ENCODE results near the gene TK2. TPM values are rescaled to one million over a fixed set of nuclear protein-coding genes. Genes with fewer than 3 reads are reported as not detected.

TK2 gene
- total RNA-seq, 2 experiments from 2014 or later = 3.6 to 5.1 TPM

GRCh38 chr16:66471264-66471663, 78.7 kb downstream of the TK2 start:
- Histone ChIP-seq H3K9me3 (ENCODE audit: control insufficient read depth in 1 of 2, insufficient read depth in 1 of 2, low read length in 2 of 2) (peaks cover 0 to 5% of the 10 kb centered on the region in 2 experiments), H3K36me3 (ENCODE audit: insufficient read depth, low read length) (no peaks in the 10 kb centered on the region), H3K4me3 (ENCODE audit: low read length) (no peak overlapping the region), H3K27me3 (ENCODE audit: control insufficient read depth in 1 of 2, insufficient read depth in 2 of 2, low read length in 2 of 2) (peaks cover 0 to 2% of the 10 kb centered on the region in 2 experiments), H3K27ac (ENCODE audit: low read depth in 1 of 2, low read length in 2 of 2) (no peak overlapping the region), H3K4me1 (ENCODE audit: insufficient read depth, low read length) (peaks cover 20% of the 10 kb centered on the region)
- TF ChIP-seq, protein P1, sequence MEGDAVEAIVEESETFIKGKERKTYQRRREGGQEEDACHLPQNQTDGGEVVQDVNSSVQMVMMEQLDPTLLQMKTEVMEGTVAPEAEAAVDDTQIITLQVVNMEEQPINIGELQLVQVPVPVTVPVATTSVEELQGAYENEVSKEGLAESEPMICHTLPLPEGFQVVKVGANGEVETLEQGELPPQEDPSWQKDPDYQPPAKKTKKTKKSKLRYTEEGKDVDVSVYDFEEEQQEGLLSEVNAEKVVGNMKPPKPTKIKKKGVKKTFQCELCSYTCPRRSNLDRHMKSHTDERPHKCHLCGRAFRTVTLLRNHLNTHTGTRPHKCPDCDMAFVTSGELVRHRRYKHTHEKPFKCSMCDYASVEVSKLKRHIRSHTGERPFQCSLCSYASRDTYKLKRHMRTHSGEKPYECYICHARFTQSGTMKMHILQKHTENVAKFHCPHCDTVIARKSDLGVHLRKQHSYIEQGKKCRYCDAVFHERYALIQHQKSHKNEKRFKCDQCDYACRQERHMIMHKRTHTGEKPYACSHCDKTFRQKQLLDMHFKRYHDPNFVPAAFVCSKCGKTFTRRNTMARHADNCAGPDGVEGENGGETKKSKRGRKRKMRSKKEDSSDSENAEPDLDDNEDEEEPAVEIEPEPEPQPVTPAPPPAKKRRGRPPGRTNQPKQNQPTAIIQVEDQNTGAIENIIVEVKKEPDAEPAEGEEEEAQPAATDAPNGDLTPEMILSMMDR (IDR thresholded peaks at IDR 0.05) = no peak
- Mint-ChIP-seq H3K4me3 (no peak overlapping the region), H3K27me3 (peaks cover 7% of the 10 kb centered on the region), H3K27ac (no peak overlapping the region), H3K36me3 (ENCODE audit: low read depth) (no peaks in the 10 kb centered on the region), H3K9me3 (no peaks in the 10 kb centered on the region), H3K4me1 (ENCODE audit: low read depth) (peaks cover 21% of the 10 kb centered on the region)
- intact Hi-C loops (cut with DNase I, micrococcal nuclease) = no loop called here
- DNase-seq (no peak), ATAC-seq (ENCODE audit: poor library complexity) (no peak)
- CTCF ChIA-PET = interaction anchor here (0.6 kb wide), 1 partner anchor 13 kb away, joined by 3 read pairs; no protein-coding TSS in a partner anchor
- POLR2A ChIA-PET = no interaction called here

DNA sequence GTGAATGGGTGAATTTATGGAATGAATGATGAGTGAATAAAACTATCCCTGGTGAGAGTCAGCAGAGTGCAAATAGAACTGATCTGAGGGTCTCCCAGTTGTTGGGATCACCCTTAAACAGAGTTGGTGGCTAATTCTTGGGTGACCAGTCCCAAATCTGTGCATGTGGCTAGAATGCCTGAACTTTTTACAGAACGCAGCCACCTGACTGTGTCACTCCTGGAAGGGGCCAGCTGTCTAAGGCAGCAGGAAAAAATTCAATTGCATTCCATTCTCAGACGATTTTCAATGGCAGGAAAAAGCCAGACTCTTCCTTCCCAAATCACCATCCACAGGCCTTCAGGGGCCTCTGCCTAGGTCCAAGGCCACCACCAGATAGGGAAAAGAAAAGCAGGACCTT, 79.4 kb downstream of the TK2 start:
- Histone ChIP-seq H3K4me3 (ENCODE audit: low read length) (no peak overlapping the region), H3K4me1 (ENCODE audit: insufficient read depth, low read length) (peaks cover 20% of the 10 kb centered on the region), H3K27me3 (ENCODE audit: control insufficient read depth in 1 of 2, insufficient read depth in 2 of 2, low read length in 2 of 2) (peaks cover 0 to 2% of the 10 kb centered on the region in 2 experiments), H3K36me3 (ENCODE audit: insufficient read depth, low read length) (no peaks in the 10 kb centered on the region), H3K9me3 (ENCODE audit: control insufficient read depth in 1 of 2, insufficient read depth in 1 of 2, low read length in 2 of 2) (peaks cover 0 to 6% of the 10 kb centered on the region in 2 experiments), H3K27ac (ENCODE audit: low read depth in 1 of 2, low read length in 2 of 2) (no peak overlapping the region)
- no peak for ATAC-seq (ENCODE audit: poor library complexity)
- Mint-ChIP-seq H3K9me3 (no peaks in the 10 kb centered on the region), H3K4me3 (no peak overlapping the region), H3K36me3 (ENCODE audit: low read depth) (no peaks in the 10 kb centered on the region), H3K4me1 (ENCODE audit: low read depth) (peaks cover 20% of the 10 kb centered on the region), H3K27ac (no peak overlapping the region), H3K27me3 (peaks cover 9% of the 10 kb centered on the region)
- ChIA-PET CTCF (no interaction called here), POLR2A (no interaction called here)
- no peak for DNase-seq
- intact Hi-C loops (cut with DNase I, micrococcal nuclease) = no loop called here
- TF ChIP-seq, protein P1 (IDR thresholded peaks at IDR 0.05) = no peak

DNA sequence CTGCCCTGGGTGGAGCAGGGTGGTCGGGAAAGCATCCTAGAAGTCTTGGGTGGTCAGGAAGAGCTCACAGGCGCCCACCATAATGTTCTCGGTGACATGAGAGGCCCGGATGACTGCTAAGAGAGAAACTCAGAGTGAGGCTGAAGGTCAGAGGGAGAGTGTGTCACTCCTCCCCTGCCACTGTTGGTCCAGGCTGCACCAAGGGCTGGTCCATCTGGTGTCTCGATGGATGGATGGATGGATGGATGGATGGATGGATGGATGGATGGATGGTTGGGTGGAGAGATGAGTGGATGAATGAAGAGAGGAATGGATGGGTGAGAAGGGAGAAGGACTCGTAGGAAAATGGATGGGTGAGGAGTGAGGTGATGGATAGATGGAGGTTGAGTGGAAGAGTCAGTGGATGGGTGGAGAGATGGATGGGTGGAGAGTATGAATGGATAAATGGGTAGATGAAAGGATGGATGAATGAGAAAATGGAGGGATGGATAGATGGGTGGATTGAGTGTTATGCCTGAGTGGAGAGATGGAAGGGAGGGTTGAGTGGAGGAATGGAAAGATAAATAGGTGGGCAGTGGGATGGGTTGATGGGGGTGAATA, 79.9 kb downstream of the TK2 start:
- Mint-ChIP-seq H3K9me3 (no peaks in the 10 kb centered on the region), H3K27ac (no peak overlapping the region), H3K4me3 (no peak overlapping the region), H3K36me3 (ENCODE audit: low read depth) (no peaks in the 10 kb centered on the region), H3K27me3 (peaks cover 12% of the 10 kb centered on the region), H3K4me1 (ENCODE audit: low read depth) (peaks cover 15% of the 10 kb centered on the region)
- DNase-seq = no peak
- Histone ChIP-seq H3K4me1 (ENCODE audit: insufficient read depth, low read length) (peaks cover 16% of the 10 kb centered on the region), H3K4me3 (ENCODE audit: low read length) (no peak overlapping the region), H3K9me3 (ENCODE audit: control insufficient read depth in 1 of 2, insufficient read depth in 1 of 2, low read length in 2 of 2) (peaks cover 0 to 6% of the 10 kb centered on the region in 2 experiments), H3K36me3 (ENCODE audit: insufficient read depth, low read length) (no peaks in the 10 kb centered on the region), H3K27ac (ENCODE audit: low read depth in 1 of 2, low read length in 2 of 2) (no peak overlapping the region), H3K27me3 (ENCODE audit: control insufficient read depth in 1 of 2, insufficient read depth in 2 of 2, low read length in 2 of 2) (peaks cover 0 to 2% of the 10 kb centered on the region in 2 experiments)
- ATAC-seq (ENCODE audit: poor library complexity) = no peak
- TF ChIP-seq, protein P1 (IDR thresholded peaks at IDR 0.05) = no peak
- POLR2A ChIA-PET = no interaction called here
- CTCF ChIA-PET = no interaction called here
- intact Hi-C loops (cut with DNase I, micrococcal nuclease) = no loop called here

All from CD4-positive, alpha-beta T cell (primary cell).